Epithelial cell of esophagus (primary cell): ENCODE measurements around the gene ST6GALNAC6.

Source experiments
- DNase-seq: peaks from one replicate; pipeline ENCODE4 v3.0.0; 2010; ENCODE audit warnings: low read depth
- H3K4me3 ChIP-seq: 2 replicates; pipeline ENCODE4 v1.5.1; 2011; ENCODE audit warnings: mild to moderate bottlenecking, low read length, control low read depth
- TF ChIP-seq, protein P1 (sequence below): IDR thresholded peaks from 2 replicates; pipeline ENCODE4 v1.5.1; 2011; ENCODE audit warnings: low read depth, mild to moderate bottlenecking, low read length, control low read depth, inconsistent platforms; ENCODE audit not compliant: insufficient read depth; ENCODE audit errors: missing control alignments

ST6GALNAC6 gene

GRCh38 chr9:127890053-127890452, 9.3 kb downstream of the ST6GALNAC6 start:
- TF ChIP-seq, protein P1, sequence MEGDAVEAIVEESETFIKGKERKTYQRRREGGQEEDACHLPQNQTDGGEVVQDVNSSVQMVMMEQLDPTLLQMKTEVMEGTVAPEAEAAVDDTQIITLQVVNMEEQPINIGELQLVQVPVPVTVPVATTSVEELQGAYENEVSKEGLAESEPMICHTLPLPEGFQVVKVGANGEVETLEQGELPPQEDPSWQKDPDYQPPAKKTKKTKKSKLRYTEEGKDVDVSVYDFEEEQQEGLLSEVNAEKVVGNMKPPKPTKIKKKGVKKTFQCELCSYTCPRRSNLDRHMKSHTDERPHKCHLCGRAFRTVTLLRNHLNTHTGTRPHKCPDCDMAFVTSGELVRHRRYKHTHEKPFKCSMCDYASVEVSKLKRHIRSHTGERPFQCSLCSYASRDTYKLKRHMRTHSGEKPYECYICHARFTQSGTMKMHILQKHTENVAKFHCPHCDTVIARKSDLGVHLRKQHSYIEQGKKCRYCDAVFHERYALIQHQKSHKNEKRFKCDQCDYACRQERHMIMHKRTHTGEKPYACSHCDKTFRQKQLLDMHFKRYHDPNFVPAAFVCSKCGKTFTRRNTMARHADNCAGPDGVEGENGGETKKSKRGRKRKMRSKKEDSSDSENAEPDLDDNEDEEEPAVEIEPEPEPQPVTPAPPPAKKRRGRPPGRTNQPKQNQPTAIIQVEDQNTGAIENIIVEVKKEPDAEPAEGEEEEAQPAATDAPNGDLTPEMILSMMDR: no peak
- H3K4me3 ChIP-seq: no peak overlapping the region
- no peak for DNase-seq

DNA sequence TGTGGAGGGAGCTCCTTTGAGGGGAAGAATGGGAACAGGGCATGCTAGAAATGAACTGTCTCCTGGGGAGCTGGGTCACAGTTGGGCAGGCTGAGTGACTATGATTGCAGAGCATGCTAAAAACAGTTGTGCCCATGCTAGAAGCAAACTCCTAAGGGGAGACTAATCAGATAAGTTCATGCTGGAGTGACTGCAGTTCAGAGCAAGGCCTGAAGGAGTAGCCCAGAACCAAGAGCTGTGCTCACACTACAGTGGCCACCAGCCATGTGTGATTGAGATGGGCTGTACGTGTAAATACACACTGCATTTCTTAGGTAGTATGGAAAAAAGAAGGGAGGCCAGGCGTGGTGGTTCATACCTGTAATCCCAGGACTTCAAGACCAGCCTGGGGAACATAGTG, 11.6 kb downstream of the ST6GALNAC6 start:
- DNase-seq: no peak
- no peak overlapping the region for H3K4me3 ChIP-seq
- TF ChIP-seq, protein P1: no peak

- no peak overlapping the region for H3K4me3 ChIP-seq
- DNase-seq: no peak
- TF ChIP-seq, protein P1: no peak
Observed at GRCh38 chr9:127886401-127886972, 12.9 kb downstream of the ST6GALNAC6 start.

- no peak overlapping the region for H3K4me3 ChIP-seq
- TF ChIP-seq, protein P1: no peak
- DNase-seq: no peak
Observed at GRCh38 chr9:127885508-127886281, 13.7 kb downstream of the ST6GALNAC6 start.

DNA sequence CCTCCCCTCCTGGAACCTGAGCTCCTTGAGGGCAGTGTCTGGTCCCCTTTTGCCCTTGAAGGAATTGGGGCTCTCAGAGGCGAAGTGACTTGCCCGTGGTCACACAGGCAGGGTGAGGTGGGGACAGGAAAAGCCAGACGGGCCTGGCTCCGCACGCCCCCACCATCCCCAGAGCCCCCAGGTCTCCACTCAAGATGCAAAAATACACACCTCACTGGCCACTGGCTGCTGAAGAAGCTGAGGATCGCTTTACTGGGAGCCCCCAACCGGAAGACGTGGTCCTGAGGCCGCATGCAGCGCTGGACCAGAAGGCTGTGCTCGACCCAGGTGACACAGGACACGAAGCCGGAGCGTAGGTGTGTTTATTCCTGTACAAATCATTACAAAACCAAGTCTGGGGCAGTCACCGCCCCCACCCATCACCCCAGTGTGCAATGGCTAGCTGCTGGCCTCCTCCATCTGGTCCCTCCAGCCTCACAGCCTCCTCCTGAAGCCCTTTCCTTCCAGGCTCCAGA, 14.4 kb downstream of the ST6GALNAC6 start:
- TF ChIP-seq, protein P1: no peak
- H3K4me3 ChIP-seq: no peak overlapping the region
- no peak for DNase-seq

DNA sequence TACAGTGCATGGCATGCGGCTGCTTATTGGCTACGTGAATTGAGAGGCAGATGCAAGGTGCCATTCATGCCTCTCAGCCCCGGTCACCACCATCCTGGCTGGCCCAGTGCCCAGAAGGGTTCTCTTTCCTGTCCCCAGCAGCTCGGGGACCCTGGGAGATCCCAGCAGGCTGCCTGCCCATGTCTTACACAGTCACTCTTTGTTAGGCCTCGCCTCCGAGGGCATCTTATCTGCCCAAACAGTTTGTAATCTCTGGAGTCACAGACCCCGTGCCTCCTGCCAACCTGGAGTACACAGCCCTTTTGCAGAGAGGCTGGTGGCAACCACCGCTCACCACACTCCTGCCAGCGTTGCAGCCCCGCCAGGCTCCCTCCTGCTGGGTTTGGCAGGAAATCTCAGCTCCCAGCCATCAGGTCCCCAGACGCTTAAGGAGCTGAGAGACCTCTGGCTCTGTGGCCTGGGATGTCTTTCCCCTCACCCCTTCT, 14.9 kb downstream of the ST6GALNAC6 start:
- no peak overlapping the region for H3K4me3 ChIP-seq
- TF ChIP-seq, protein P1: no peak
- DNase-seq: no peak
